Smooth muscle cell (in vitro differentiated cells): ENCODE measurements around the gene KCNJ4. TPM values are rescaled to one million over a fixed set of nuclear protein-coding genes. Genes with fewer than 3 reads are reported as not detected.

Experiments
- DNase-seq: peaks from one replicate; lab custom pipeline; 2025; ENCODE audit not compliant: unreplicated experiment; lab: John Stamatoyannopoulos, UW
- H2AFZ ChIP-seq: fragments of 200-600 bp; sonication (generic); 2 replicates; pipeline ENCODE4 v1.6.0; 2016; ENCODE audit warnings: antibody characterized with exemption, low read depth, mild to moderate bottlenecking
- H3F3A ChIP-seq: fragments of 200-600 bp; sonication (generic); 2 replicates; pipeline ENCODE4 v1.6.0; 2017; ENCODE audit warnings: antibody characterized with exemption, low read depth
- H3K27ac ChIP-seq: fragments of 200-600 bp; sonication (generic); 2 replicates; pipeline ENCODE4 v1.5.1; 2016; ENCODE audit warnings: low read depth, mild to moderate bottlenecking
- H3K27me3 ChIP-seq: fragments of 200-600 bp; sonication (generic); 2 replicates; pipeline ENCODE4 v1.6.1; 2016; ENCODE audit warnings: low read depth, mild to moderate bottlenecking
- H3K36me3 ChIP-seq: fragments of 200-600 bp; sonication (generic); 2 replicates; pipeline ENCODE4 v1.5.1; 2016; ENCODE audit warnings: low read depth
- H3K4me1 ChIP-seq: fragments of 200-600 bp; sonication (generic); 2 replicates; pipeline ENCODE4 v1.5.1; 2016; ENCODE audit warnings: low read depth
- H3K4me2 ChIP-seq: fragments of 200-600 bp; sonication (generic); 2 replicates; pipeline ENCODE4 v1.6.0; 2016; ENCODE audit warnings: mild to moderate bottlenecking
- H3K4me3 ChIP-seq: fragments of 200-600 bp; sonication (generic); 2 replicates; pipeline ENCODE4 v1.5.1; 2016; ENCODE audit warnings: mild to moderate bottlenecking
- H3K79me2 ChIP-seq: fragments of 200-600 bp; sonication (generic); 2 replicates; pipeline ENCODE4 v1.6.0; 2016; ENCODE audit warnings: low read depth, mild to moderate bottlenecking
- H3K9ac ChIP-seq: fragments of 200-600 bp; sonication (generic); 2 replicates; pipeline ENCODE4 v1.6.0; 2016; ENCODE audit warnings: low read depth
- H3K9me3 ChIP-seq: fragments of 200-600 bp; sonication (generic); replicated peaks from 2 replicates; pipeline ENCODE4 v1.5.1; 2016; ENCODE audit warnings: low read depth
- H4K20me1 ChIP-seq: fragments of 200-600 bp; sonication (generic); 2 replicates; pipeline ENCODE4 v1.6.0; 2016; ENCODE audit warnings: low read depth
- CTCF ChIP-seq: fragments of 200-600 bp; sonication (generic); IDR thresholded peaks from 2 replicates; pipeline ENCODE4 v1.5.1; 2017; ENCODE audit warnings: borderline replicate concordance, mild to moderate bottlenecking, antibody characterized with exemption; ENCODE audit not compliant: insufficient read depth, poor library complexity, severe bottlenecking
- WGBS: methylation state at CpG from one replicate; pipeline ENCODE4 v1.1.7; 2016; ENCODE audit warnings: low lambda C conversion rate; 5-methylcytosine and 5-hydroxymethylcytosine counted together
- polyA plus RNA-seq: library from polyadenylated mRNA; unstranded; fragments of >200 nt; fragmentation: Nextera tagmentation; extraction: Ambion mirVana; gene quantifications from 2 replicates; pipeline ENCODE4 v1.2.1, GENCODE V29; 2016
- total RNA-seq: library from RNA; depleted of rRNA; stranded (reverse); fragments of >200 nt; gene quantifications from 2 replicates; pipeline ENCODE4 v1.2.3, GENCODE V29; 2014

Gene KCNJ4
- total and polyA plus RNA-seq, 2 experiments from 2014 or later, result not detected

- Histone ChIP-seq H3K79me2 (no peaks in the 10 kb centered on the region), H3K27me3 (peaks cover 52% of the 10 kb centered on the region), H4K20me1 (no peaks in the 10 kb centered on the region), H3K9ac (no peak overlapping the region), H3K4me2 (no peak overlapping the region), H3K4me3 (no peak overlapping the region), H2AFZ (no peak overlapping the region), H3K9me3 (no peaks in the 10 kb centered on the region), H3F3A (no peaks in the 10 kb centered on the region), H3K4me1 (no peaks in the 10 kb centered on the region), H3K36me3 (no peaks in the 10 kb centered on the region), H3K27ac (no peak overlapping the region)
- WGBS, result 65% methylated on average over 11 of the region's 11 CpGs
- no peak for TF ChIP-seq CTCF
- DNase-seq, result no peak
These were observed 4.7 kb downstream of the KCNJ4 start for GRCh38 chr22:38450234-38450797.

GRCh38 chr22:38449776-38450175 lies 5.2 kb downstream of the KCNJ4 start:
- no peaks in the 10 kb centered on the region for H3K4me1 ChIP-seq
- H3K79me2 ChIP-seq, result no peaks in the 10 kb centered on the region
- H3K4me2 ChIP-seq, result no peak overlapping the region
- TF ChIP-seq CTCF, result no peak
- no peaks in the 10 kb centered on the region for H3K9me3 ChIP-seq
- DNase-seq, result no peak
- no peaks in the 10 kb centered on the region for H3F3A ChIP-seq
- no peak overlapping the region for H3K4me3 ChIP-seq
- no peaks in the 10 kb centered on the region for H4K20me1 ChIP-seq
- no peak overlapping the region for H3K27ac ChIP-seq
- WGBS, result 87% methylated on average over 18 of the region's 18 CpGs
- H3K36me3 ChIP-seq, result no peaks in the 10 kb centered on the region
- no peak overlapping the region for H2AFZ ChIP-seq
- no peak overlapping the region for H3K9ac ChIP-seq
- H3K27me3 ChIP-seq, result peaks cover 49% of the 10 kb centered on the region

GRCh38 chr22:38448945-38449745 lies 5.9 kb downstream of the KCNJ4 start:
- H3K36me3 ChIP-seq, result no peaks in the 10 kb centered on the region
- no peak overlapping the region for H3K9ac ChIP-seq
- no peaks in the 10 kb centered on the region for H3K4me1 ChIP-seq
- WGBS, result 90% methylated on average over 14 of the region's 14 CpGs
- no peak overlapping the region for H3K4me2 ChIP-seq
- H4K20me1 ChIP-seq, result no peaks in the 10 kb centered on the region
- H3K27ac ChIP-seq, result no peak overlapping the region
- H3K4me3 ChIP-seq, result no peak overlapping the region
- no peak for TF ChIP-seq CTCF
- peaks cover 43% of the 10 kb centered on the region for H3K27me3 ChIP-seq
- DNase-seq, result no peak
- no peak overlapping the region for H2AFZ ChIP-seq
- no peaks in the 10 kb centered on the region for H3F3A ChIP-seq
- H3K9me3 ChIP-seq, result no peaks in the 10 kb centered on the region
- H3K79me2 ChIP-seq, result no peaks in the 10 kb centered on the region
